HG02610 (cell line): ENCODE data around the gene IGSF9.
"Not testable (repeated sequence)": the region's sequence is repeated elsewhere in the genome, so short reads cannot be mapped to it uniquely, and the experiment has no call there.

Experiments
- ATAC-seq: cut with Tn5 transposase; IDR thresholded peaks from one replicate; pipeline ENCODE4 v1.9.1; 2021; ENCODE audit warnings: mild to moderate bottlenecking, moderate library complexity; ENCODE audit not compliant: unreplicated experiment

Gene IGSF9

GRCh38 chr1:159904036-159904435 lies 41.4 kb downstream of the IGSF9 start:
- not testable (repeated sequence) for ATAC-seq

- no peak for ATAC-seq
Measured at GRCh38 chr1:159902541-159902940, 42.9 kb downstream of the IGSF9 start.

DNA sequence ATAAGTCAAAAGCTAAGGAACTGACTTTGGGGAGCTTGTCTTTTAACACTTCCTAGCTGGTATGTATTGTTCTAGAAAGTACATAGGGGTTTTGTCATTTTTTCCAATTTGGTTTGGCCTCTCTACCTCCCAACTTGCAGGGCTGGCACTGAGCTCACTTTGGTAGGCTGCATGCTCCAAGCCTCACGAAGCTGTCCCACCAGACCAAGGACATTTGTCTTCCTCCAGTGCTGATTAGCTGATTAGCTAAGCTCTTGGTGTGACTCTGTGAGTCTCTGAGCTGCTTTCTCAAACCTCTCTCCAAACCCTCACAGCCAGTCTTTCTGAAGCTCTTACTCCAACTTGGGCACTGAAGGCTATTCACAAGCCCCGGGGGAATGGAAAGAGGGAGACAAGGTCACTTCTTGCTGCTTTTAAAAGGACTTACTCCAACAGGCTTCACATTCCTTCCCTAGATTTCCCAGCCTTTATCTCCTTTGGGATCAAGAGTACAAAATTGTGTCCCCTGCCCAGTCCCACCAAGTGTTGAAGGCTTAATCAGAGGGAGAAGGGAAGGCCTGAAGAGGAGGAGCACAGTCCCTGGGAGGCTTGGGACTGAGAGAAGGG lies 44.6 kb downstream of the IGSF9 start:
- no peak for ATAC-seq

- no peak for ATAC-seq
Measured at GRCh38 chr1:159900086-159900680, 45.2 kb downstream of the IGSF9 start, which contains the start of gene CFAP45. TSS of gene CFAP45 (minus strand) at chr1:159900165. CDS start at chr1:159900098, 67 bp downstream.

- not testable (repeated sequence) for ATAC-seq
Measured at GRCh38 chr1:159899634-159900033, 45.8 kb downstream of the IGSF9 start.

- ATAC-seq = no peak
Measured at GRCh38 chr1:159898527-159898926, 46.9 kb downstream of the IGSF9 start.

GRCh38 chr1:159897962-159898361 lies 47.5 kb downstream of the IGSF9 start:
- ATAC-seq = no peak

GRCh38 chr1:159896546-159896930 lies 48.9 kb downstream of the IGSF9 start:
- ATAC-seq = no peak

- no peak for ATAC-seq
Measured at GRCh38 chr1:159895836-159896545, 49.4 kb downstream of the IGSF9 start.

DNA sequence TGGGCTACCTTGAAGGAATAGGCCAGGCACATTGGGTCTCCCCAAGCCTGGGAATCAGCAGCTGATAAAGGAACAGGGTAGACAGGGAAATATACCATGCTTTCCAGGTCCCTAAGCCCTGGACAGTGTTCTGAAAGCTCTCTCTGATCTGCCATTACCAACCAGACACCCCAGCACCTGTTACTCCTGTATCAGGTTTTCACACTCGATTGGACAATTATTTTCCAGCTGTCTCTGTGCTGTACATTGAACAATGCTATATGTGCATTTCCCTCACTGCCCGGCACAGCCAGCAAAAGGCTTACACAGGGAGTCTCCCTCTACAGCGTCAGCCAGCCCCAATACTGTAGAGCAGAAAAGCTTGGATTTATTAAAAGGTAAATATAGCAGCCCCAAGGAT lies 50.1 kb downstream of the IGSF9 start:
- ATAC-seq = no peak

DNA sequence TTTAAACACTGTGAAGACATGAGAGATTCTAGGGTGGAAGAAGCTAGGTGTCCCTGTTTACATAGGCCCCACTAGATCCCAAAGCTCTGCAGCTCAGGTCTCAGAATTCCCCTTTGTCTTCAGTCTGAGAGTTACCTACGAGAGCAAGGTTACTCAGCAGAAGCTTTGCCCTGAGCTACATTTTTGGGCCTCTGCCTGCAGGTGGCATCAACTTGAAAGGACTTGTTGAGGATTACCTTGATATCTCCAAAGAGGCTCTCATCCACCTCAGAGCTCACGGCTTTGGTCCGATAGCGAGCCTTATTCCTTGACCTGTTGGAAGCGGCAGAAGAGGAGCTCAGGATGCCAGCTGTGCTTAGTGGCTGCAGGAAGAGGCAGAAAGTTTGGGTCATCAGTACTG lies 52.5 kb downstream of the IGSF9 start:
- no peak for ATAC-seq

GRCh38 chr1:159891275-159892157 lies 53.9 kb downstream of the IGSF9 start:
- peak; percentile 55 for ATAC-seq

GRCh38 chr1:159890390-159890789 lies 55.0 kb downstream of the IGSF9 start:
- no peak for ATAC-seq

DNA sequence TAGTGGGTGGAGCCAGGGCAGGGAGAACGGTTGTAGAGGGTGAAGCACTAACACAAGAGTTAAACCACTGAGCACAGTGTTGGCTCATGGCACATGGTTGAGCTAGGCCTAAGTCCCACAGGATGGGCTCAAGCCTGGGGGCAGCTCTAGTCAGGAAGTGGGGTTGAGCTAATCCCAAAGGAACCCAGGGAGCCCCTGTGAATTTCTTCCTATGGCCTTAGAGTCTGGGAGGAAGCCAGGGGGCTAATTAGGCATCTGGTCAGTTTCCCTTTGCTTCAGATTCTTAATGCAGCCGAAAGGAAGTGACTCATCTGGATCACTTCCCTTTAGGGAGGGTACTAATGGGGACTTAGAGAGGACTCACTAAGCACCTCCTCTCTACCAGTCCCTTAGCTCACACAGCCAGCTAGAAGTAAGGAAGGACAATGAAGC lies 55.6 kb downstream of the IGSF9 start:
- ATAC-seq = peak; percentile 93

GRCh38 chr1:159889202-159889601 lies 56.2 kb downstream of the IGSF9 start:
- no peak for ATAC-seq

DNA sequence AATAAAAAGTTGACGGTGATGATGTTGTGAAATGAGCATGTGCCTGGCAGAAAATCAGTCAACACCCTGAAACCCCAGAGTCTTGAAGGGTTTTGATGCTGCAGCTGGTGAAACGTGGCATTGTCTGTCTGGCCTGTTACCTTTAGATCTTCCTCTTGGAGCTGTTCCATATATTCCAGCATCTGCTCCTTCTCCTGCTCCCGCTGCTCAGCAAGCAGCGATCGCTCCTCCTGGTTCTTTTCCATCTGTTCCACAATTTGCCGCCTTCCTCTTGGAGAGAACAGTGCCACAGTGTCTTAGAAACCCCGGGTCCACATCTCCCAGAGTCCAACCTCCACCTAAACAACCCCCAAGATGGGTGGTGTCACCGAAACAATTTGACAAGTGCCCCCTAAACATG lies 61.1 kb downstream of the IGSF9 start:
- ATAC-seq = no peak

DNA sequence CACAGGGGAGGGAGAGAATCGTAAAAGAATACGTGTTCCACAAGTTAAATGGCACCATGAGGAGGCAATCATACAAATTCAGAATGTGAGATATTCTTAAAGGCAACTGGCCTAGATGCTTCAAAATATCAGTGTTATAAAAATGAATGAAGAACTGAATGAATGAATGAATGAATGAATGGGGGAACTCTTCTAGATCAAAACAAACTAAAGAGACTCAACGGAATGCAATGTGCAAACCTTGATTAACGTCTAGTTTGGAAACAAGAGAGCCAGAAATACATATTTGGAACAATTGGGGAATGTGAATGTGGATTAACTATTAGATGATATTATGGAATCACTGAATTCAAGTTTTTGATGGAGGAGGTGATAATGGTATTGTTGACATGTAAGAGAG lies 62.3 kb downstream of the IGSF9 start:
- ATAC-seq = no peak

- ATAC-seq = no peak
Measured at GRCh38 chr1:159882527-159882862, 62.9 kb downstream of the IGSF9 start.

GRCh38 chr1:159881622-159882526 lies 63.5 kb downstream of the IGSF9 start:
- no peak for ATAC-seq

DNA sequence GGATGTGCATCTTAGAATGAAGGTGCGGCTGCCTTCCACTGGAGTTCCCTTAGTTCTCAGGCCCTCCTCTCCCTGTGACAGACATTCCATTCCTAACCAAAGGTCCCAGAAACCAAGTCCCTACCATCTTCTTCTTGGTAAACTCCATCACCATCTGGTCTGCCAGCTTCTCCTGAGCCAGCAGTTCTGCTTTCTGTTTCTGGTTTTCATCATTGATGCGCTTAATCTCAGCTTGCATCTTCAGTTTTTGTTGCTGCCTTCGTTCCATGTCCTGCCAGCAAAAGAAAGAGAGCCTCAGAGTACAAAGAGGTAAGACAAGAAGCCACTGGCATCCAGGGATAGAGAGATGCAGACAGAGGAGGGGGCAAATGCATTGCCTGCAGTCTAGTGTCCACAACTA lies 65.0 kb downstream of the IGSF9 start:
- no peak for ATAC-seq
